ENCODE results near the gene KDM5B.
"Not testable (repeated sequence)": the region's sequence is repeated elsewhere in the genome, so short reads cannot be mapped to it uniquely, and the experiment has no call there.

The KDM5B gene

GRCh38 chr1:202834771-202835547 lies 26.7 kb upstream of the KDM5B start:
- Mint-ChIP-seq H3K4me1 (ENCODE audit: low read depth) (peaks cover 38% of the 10 kb centered on the region), H3K4me3 (peak overlapping the region; percentile 26), H3K27ac (no peak overlapping the region), H3K27me3 (peaks cover 10% of the 10 kb centered on the region), H3K9me3 (no peaks in the 10 kb centered on the region), H3K36me3 (ENCODE audit: low read depth) (no peaks in the 10 kb centered on the region)

- Mint-ChIP-seq H3K27me3 (peaks cover under 1% of the 10 kb centered on the region), H3K4me1 (ENCODE audit: low read depth) (peaks cover 29% of the 10 kb centered on the region), H3K36me3 (ENCODE audit: low read depth) (no peaks in the 10 kb centered on the region), H3K4me3 (no peak overlapping the region), H3K9me3 (no peaks in the 10 kb centered on the region), H3K27ac (no peak overlapping the region)
Measured at GRCh38 chr1:202831906-202832305, 23.7 kb upstream of the KDM5B start.

GRCh38 chr1:202829223-202829622 lies 21.0 kb upstream of the KDM5B start:
- H3K27me3 Mint-ChIP-seq; H3K9me3 Mint-ChIP-seq; H3K36me3 Mint-ChIP-seq (ENCODE audit: low read depth); H3K4me1 Mint-ChIP-seq (ENCODE audit: low read depth); H3K27ac Mint-ChIP-seq; H3K4me3 Mint-ChIP-seq: not testable (repeated sequence)

GRCh38 chr1:202825748-202826147 lies 17.5 kb upstream of the KDM5B start:
- Mint-ChIP-seq H3K27ac (no peak overlapping the region), H3K27me3 (peaks cover 2% of the 10 kb centered on the region), H3K36me3 (ENCODE audit: low read depth) (no peaks in the 10 kb centered on the region), H3K9me3 (no peaks in the 10 kb centered on the region), H3K4me3 (no peak overlapping the region), H3K4me1 (ENCODE audit: low read depth) (no peaks in the 10 kb centered on the region)

GRCh38 chr1:202821467-202821866 lies 13.2 kb upstream of the KDM5B start:
- no peak overlapping the region for H3K4me3 Mint-ChIP-seq
- H3K4me1 Mint-ChIP-seq (ENCODE audit: low read depth): no peaks in the 10 kb centered on the region
- no peaks in the 10 kb centered on the region for H3K36me3 Mint-ChIP-seq (ENCODE audit: low read depth)
- no peaks in the 10 kb centered on the region for H3K9me3 Mint-ChIP-seq
- H3K27me3 Mint-ChIP-seq: peaks cover 11% of the 10 kb centered on the region
- H3K27ac Mint-ChIP-seq: no peak overlapping the region

GRCh38 chr1:202818819-202819218 lies 10.6 kb upstream of the KDM5B start:
- no peaks in the 10 kb centered on the region for H3K9me3 Mint-ChIP-seq
- no peak overlapping the region for H3K4me3 Mint-ChIP-seq
- H3K36me3 Mint-ChIP-seq (ENCODE audit: low read depth): no peaks in the 10 kb centered on the region
- peaks cover 11% of the 10 kb centered on the region for H3K27me3 Mint-ChIP-seq
- no peak overlapping the region for H3K27ac Mint-ChIP-seq
- no peaks in the 10 kb centered on the region for H3K4me1 Mint-ChIP-seq (ENCODE audit: low read depth)

GRCh38 chr1:202815120-202815519 lies 6.9 kb upstream of the KDM5B start:
- peaks cover 14% of the 10 kb centered on the region for H3K27me3 Mint-ChIP-seq
- no peaks in the 10 kb centered on the region for H3K36me3 Mint-ChIP-seq (ENCODE audit: low read depth)
- H3K9me3 Mint-ChIP-seq: no peaks in the 10 kb centered on the region
- no peak overlapping the region for H3K4me3 Mint-ChIP-seq
- H3K27ac Mint-ChIP-seq: no peak overlapping the region
- peaks cover 22% of the 10 kb centered on the region for H3K4me1 Mint-ChIP-seq (ENCODE audit: low read depth)

- H3K27ac Mint-ChIP-seq: no peak overlapping the region
- peaks cover 5% of the 10 kb centered on the region for H3K27me3 Mint-ChIP-seq
- H3K9me3 Mint-ChIP-seq: no peaks in the 10 kb centered on the region
- peaks cover 37% of the 10 kb centered on the region for H3K4me1 Mint-ChIP-seq (ENCODE audit: low read depth)
- H3K4me3 Mint-ChIP-seq: peak overlapping the region; percentile 14
- H3K36me3 Mint-ChIP-seq (ENCODE audit: low read depth): no peaks in the 10 kb centered on the region
Measured at GRCh38 chr1:202812176-202813026, 4.2 kb upstream of the KDM5B start.

- H3K9me3 Mint-ChIP-seq: no peaks in the 10 kb centered on the region
- H3K27ac Mint-ChIP-seq: peak overlapping the region; percentile 50
- peaks cover 5% of the 10 kb centered on the region for H3K27me3 Mint-ChIP-seq
- peak overlapping the region; percentile 78 for H3K4me3 Mint-ChIP-seq
- no peaks in the 10 kb centered on the region for H3K36me3 Mint-ChIP-seq (ENCODE audit: low read depth)
- peaks cover 39% of the 10 kb centered on the region for H3K4me1 Mint-ChIP-seq (ENCODE audit: low read depth)
Measured at GRCh38 chr1:202811296-202812175, 3.3 kb upstream of the KDM5B start.

- H3K36me3 Mint-ChIP-seq (ENCODE audit: low read depth): no peaks in the 10 kb centered on the region
- peak within 1 kb of the TSS; percentile 78 for H3K4me3 Mint-ChIP-seq
- H3K4me1 Mint-ChIP-seq (ENCODE audit: low read depth): peaks cover 47% of the 10 kb centered on the region
- H3K27ac Mint-ChIP-seq: peak within 1 kb of the TSS; percentile 58
- H3K9me3 Mint-ChIP-seq: no peaks in the 10 kb centered on the region
- H3K27me3 Mint-ChIP-seq: peaks cover 5% of the 10 kb centered on the region
Measured at GRCh38 chr1:202810615-202811295, 2.5 kb upstream of the KDM5B start, which contains the start of gene PCAT6. TSS of gene PCAT6 (plus strand) at chr1:202810954.

GRCh38 chr1:202810193-202810614 lies 2.0 kb upstream of the KDM5B start:
- peaks cover 5% of the 10 kb centered on the region for H3K27me3 Mint-ChIP-seq
- peaks cover 52% of the 10 kb centered on the region for H3K4me1 Mint-ChIP-seq (ENCODE audit: low read depth)
- H3K4me3 Mint-ChIP-seq: peak overlapping the region; percentile 78
- no peaks in the 10 kb centered on the region for H3K9me3 Mint-ChIP-seq
- H3K36me3 Mint-ChIP-seq (ENCODE audit: low read depth): no peaks in the 10 kb centered on the region
- peak overlapping the region; percentile 58 for H3K27ac Mint-ChIP-seq

- peaks cover 5% of the 10 kb centered on the region for H3K27me3 Mint-ChIP-seq
- H3K4me3 Mint-ChIP-seq: peak overlapping the region; percentile 89
- no peaks in the 10 kb centered on the region for H3K36me3 Mint-ChIP-seq (ENCODE audit: low read depth)
- H3K4me1 Mint-ChIP-seq (ENCODE audit: low read depth): peaks cover 57% of the 10 kb centered on the region
- no peaks in the 10 kb centered on the region for H3K9me3 Mint-ChIP-seq
- no peak overlapping the region for H3K27ac Mint-ChIP-seq
Measured at GRCh38 chr1:202809597-202810159, 1.5 kb upstream of the KDM5B start.

GRCh38 chr1:202807451-202807925 lies 733 bp downstream of the KDM5B start:
- no peaks in the 10 kb centered on the region for H3K9me3 Mint-ChIP-seq
- no peaks in the 10 kb centered on the region for H3K36me3 Mint-ChIP-seq (ENCODE audit: low read depth)
- peaks cover 79% of the 10 kb centered on the region for H3K4me1 Mint-ChIP-seq (ENCODE audit: low read depth)
- peak overlapping the region; percentile 89 for H3K4me3 Mint-ChIP-seq
- peaks cover 5% of the 10 kb centered on the region for H3K27me3 Mint-ChIP-seq
- peak overlapping the region; percentile 40 for H3K27ac Mint-ChIP-seq
